H1 (cell line): ENCODE data around the gene NAV2. TPM values are rescaled to one million over a fixed set of nuclear protein-coding genes. Genes with fewer than 3 reads are reported as not detected.

Experiments used
- GABPA ChIP-seq: IDR thresholded peaks from 2 replicates; pipeline ENCODE4 v1.6.1; 2011; ENCODE audit warnings: mild to moderate bottlenecking, low read length, moderate library complexity, borderline replicate concordance; ENCODE audit not compliant: insufficient read depth
- JUN ChIP-seq: IDR thresholded peaks from 2 replicates; pipeline ENCODE4 v1.6.1; 2011; ENCODE audit warnings: low read depth, mild to moderate bottlenecking, improper control_type of control experiment, low read length
- POLR2AphosphoS5 ChIP-seq: IDR thresholded peaks from 2 replicates; pipeline ENCODE4 v1.6.1; 2011; ENCODE audit warnings: low read depth, low read length
- SUZ12 ChIP-seq: fragments of 200-600 bp; sonication (generic); IDR thresholded peaks from 2 replicates; pipeline ENCODE4 v1.6.1; 2012; ENCODE audit warnings: mild to moderate bottlenecking, inconsistent platforms, low read length, moderate library complexity, mixed read lengths
- polyA plus RNA-seq, 7 experiments: library from polyadenylated mRNA; depleted of rRNA in 3 of 7; stranded (reverse) in 5 of 7; unstranded in 2 of 7; fragments of >200 nt in 5 of 7; fragments of 200-250 nt in 2 of 7; gene quantifications; 1 replicate in 5 of 7; 2 replicates in 1 of 7; 4 replicates in 1 of 7; pipeline versions ENCODE4 v1.2.1 to v1.2.3, GENCODE V29; 2011 to 2013; ENCODE audit warnings: missing spikeins in 2 of 7, mixed read lengths in 2 of 7
- total RNA-seq: library from RNA; stranded (reverse); fragmentation: NEBNext Ultra II Directional; extraction: Animal tissue kit (Norgen Biotek cat#: 25700); gene quantifications from 2 replicates; pipeline ENCODE4 v1.2.1, GENCODE V29; 2021
- TF ChIP-seq, protein P1 (sequence below): IDR thresholded peaks from 2 replicates; pipeline ENCODE4 v1.6.1; 2012; ENCODE audit warnings: inconsistent platforms
- TF ChIP-seq, protein P2 (sequence below): IDR thresholded peaks from 2 replicates; pipeline ENCODE4 v1.6.1; 2012; ENCODE audit warnings: inconsistent platforms

NAV2 gene
- total and polyA plus RNA-seq, 2 of the 8 experiments (the other 6 are each of a cell fraction or from before 2014, with no cell fraction given), result 35.6 to 73.6 TPM

DNA sequence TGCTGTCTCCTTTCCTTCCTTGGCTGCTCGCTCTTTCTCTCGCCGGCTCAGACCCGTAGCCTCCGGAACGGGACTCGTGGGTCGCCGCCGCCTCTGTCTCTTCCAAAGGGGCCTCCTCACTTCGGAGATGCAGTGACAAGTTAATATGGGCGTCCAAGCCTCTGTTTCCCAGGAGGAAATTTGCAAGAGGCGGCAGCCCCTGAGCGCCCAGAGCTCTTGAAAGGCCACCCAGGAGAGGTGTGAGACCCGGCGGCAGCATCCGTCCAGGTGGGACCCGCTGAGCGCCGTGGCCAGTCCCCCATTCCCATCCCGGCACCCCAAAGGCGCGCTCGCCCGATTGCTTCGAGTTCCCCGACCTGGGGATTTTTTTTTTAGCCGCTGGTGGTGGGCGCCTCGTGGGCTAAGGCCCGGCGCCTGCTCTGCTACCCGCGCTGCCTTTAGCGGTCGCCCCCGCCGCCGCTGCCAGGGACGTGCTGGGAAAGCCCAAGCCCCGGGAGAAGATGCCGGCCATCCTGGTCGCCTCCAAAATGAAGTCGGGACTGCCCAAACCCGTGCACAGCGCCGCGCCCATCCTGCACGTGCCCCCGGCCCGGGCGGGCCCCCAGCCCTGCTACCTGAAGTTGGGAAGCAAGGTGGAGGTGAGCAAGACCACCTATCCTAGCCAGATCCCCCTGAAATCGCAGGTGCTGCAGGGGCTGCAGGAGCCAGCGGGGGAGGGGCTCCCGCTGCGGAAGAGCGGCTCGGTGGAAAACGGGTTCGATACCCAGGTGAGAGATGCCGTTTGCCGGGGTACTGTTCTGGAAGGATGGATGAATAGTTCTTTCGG lies 772 bp downstream of the NAV2 start (continued):
- no peak for TF ChIP-seq JUN
- TF ChIP-seq, protein P1, sequence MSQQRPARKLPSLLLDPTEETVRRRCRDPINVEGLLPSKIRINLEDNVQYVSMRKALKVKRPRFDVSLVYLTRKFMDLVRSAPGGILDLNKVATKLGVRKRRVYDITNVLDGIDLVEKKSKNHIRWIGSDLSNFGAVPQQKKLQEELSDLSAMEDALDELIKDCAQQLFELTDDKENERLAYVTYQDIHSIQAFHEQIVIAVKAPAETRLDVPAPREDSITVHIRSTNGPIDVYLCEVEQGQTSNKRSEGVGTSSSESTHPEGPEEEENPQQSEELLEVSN, result peak; percentile 79
- no peak for TF ChIP-seq GABPA
- TF ChIP-seq POLR2AphosphoS5, result no peak
- TF ChIP-seq SUZ12, result peak; percentile 87
- TF ChIP-seq, protein P2, sequence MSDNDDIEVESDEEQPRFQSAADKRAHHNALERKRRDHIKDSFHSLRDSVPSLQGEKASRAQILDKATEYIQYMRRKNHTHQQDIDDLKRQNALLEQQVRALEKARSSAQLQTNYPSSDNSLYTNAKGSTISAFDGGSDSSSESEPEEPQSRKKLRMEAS, result peak; percentile 78
